ENCODE data around the gene TTC22.

The TTC22 gene

GRCh38 chr1:54833121-54833520, 32.0 kb upstream of the TTC22 start:
- DNase-seq: no peak

GRCh38 chr1:54826226-54826816, 25.2 kb upstream of the TTC22 start:
- no peak for DNase-seq

DNA sequence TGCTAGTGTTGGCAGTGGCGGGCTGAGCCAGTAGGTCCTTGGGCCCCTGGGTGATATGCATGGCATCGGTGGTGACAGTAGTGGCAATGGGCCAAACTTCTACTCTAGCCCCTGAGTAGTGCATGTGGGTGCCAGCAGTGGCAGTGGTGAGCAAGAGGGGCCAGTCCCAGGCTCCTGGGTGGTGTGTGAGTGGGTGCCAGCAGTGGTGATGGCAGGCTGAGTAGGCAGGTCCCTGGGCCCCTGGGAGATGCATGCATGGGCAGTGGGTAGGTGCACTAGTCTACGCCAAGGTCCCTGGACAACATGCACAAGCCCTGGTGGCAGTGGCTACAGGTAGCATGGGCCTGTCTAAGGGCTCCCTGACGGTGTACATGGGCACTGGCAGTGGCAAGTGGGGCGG, 24.6 kb upstream of the TTC22 start:
- DNase-seq: no peak

DNA sequence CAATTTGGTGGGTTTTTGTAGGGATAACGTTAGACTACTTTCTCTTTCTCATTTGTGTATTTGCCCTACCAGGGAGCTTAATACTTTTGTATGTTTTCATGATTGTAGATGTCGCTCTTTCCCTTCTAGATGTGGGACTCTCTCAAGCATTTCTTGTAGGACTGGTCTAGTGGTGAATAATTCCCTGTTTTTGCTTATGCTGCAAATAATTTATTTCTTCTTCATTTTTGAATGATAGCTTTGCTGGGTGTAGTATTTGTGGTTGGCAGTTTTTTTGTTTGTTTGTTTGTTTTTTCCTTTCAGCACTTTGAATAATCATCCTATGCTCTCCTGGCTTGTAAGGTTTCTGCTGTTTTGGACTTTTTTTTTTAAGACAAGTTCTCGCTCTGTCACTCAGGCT, 22.5 kb upstream of the TTC22 start:
- no peak for DNase-seq

- no peak for DNase-seq
Measured at GRCh38 chr1:54819733-54820132, 18.6 kb upstream of the TTC22 start.

GRCh38 chr1:54819195-54819536, 18.0 kb upstream of the TTC22 start:
- no peak for DNase-seq

DNA sequence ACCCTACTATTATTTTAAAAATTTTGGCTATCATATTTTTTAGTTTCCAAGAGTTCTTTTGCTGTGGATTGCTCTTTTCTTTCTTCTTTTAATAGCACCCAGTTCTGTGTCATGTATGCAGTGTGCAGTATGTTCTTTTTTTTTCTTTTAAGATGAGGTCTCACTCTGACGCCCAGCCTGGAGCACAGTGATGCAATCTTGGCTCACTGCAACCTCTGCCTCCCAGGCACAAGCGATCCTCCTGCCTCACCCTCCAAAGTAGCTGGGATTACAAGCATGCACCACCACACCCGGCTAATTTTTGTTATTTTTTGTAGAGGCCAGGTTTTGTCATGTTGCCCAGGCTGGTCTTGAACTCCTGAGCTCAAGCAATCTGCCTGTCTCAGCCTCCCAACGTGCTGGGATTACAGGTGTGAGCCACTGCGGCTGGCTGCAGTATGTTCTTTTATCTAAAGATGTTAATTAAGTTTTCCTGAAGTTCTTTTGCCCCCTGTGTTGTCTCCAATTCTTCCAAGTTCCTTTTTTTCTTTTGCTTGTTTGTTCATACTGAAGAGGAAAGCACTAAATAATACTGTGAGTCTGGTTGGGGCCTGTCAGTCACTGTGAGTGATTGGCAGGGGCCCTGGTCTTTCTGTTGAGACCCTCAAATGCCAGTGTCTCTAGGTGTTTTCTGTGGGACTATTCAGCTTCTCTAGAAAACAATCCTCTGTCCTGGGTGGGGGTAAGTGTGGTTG, 17.5 kb upstream of the TTC22 start:
- DNase-seq: no peak

DNA sequence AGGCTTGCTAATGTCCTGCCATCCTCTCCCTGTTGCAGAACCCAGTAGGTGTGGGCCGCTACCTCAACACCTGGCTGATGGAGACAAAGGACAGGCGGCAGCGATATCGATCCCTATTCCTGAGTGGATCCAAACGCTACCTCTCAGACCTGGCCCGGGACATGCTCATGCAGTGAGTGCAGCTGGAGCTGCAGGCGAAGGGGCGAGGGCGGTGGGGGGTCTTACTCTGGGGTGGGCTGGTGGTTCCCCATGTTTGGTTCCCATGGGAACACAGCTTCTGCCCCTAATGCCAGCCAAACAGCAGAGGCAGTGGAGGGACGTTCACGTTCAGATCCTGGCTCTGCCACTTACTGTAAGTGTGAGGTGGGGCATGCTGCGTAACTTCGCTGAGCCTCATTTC, 15.8 kb upstream of the TTC22 start:
- DNase-seq: no peak

DNA sequence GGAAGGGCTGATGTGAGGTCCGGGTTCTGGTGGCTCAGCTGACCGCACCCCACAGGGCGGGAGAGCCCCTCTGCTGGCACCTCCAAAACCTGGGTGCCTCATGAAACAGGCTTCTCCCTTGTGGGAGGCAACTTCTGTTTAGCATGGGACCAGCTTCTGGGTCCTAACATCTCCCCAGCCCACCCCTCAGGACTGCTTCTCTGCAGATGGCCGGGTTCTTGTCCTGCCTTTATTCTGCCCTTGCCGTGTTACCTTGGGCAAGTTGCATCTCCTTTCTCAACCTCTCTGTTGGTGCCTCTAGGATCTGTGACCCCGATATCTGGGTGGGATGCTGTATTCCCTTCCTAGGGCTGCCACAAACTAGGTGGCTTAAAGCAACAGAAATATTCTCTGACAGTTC, 15.0 kb upstream of the TTC22 start:
- no peak for DNase-seq

DNA sequence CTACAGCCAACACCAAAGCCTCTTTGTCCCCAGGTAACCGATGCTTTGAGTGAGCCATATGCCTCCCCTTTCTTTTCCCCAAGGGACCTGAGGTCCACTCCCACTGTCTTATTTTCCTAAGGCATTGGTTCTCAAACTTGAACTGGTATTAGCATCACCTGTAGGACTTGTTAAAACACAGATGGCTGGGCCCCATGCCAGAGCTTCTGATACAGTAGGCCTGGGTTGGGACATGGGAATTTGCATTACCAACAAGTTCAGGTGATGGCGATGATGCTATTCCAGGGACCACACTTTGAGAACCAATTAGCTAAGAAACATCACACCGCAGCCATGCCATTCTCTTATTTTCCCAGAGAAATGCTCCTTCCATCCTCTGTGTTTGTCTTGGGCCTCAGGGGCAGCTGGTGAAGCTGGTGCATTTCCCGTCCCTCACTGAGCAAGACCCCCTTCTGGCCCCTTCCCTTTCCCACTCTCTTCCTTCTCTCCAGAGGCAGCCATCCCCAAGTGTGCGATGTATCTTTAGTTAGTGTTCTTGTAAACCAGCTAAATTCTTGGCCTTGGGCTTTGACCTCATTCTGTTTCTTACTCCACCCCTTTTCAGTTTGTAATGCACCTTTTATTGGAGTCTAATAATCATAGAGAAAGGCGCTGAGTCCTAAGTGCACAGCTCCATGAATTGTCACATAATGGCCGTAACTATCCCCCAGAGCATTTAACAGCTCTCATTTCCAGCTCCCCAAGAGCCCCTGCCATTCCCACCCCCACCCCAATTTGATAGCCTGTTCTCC, 14.2 kb upstream of the TTC22 start:
- no peak for DNase-seq

GRCh38 chr1:54814571-54814970, 13.4 kb upstream of the TTC22 start:
- DNase-seq: no peak

GRCh38 chr1:54814126-54814498, 13.0 kb upstream of the TTC22 start:
- no peak for DNase-seq

DNA sequence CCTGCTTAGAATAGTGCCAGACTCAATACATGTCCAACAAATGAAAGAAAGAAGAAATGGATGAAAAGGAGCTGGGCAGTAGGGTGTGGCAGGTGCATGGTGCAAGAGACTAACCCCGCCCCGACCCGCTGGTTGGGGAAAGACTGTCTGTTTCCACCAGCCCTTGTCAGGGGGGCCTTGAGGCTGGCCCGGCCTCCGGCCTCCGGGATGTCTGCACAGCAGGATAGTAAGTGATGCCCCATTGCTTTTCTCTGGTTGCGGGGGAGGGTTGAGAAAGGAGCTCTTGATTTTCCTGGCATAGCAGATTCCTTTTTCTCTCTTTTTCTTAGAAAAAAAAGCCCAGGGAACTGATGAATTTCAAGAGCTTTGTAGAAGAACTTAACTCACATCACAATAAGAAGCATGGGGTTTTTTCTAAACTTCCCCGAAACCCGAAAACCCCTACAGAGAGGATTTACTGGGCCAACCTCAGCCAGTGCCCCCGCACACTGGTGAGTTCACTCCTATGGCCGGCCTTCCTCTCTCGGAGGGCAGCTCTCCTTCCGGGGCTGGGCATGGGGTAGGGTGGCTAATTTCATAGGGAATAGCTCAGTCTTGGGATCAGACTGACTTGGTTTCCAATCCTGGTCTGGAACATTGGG, 12.5 kb upstream of the TTC22 start:
- DNase-seq: no peak

DNA sequence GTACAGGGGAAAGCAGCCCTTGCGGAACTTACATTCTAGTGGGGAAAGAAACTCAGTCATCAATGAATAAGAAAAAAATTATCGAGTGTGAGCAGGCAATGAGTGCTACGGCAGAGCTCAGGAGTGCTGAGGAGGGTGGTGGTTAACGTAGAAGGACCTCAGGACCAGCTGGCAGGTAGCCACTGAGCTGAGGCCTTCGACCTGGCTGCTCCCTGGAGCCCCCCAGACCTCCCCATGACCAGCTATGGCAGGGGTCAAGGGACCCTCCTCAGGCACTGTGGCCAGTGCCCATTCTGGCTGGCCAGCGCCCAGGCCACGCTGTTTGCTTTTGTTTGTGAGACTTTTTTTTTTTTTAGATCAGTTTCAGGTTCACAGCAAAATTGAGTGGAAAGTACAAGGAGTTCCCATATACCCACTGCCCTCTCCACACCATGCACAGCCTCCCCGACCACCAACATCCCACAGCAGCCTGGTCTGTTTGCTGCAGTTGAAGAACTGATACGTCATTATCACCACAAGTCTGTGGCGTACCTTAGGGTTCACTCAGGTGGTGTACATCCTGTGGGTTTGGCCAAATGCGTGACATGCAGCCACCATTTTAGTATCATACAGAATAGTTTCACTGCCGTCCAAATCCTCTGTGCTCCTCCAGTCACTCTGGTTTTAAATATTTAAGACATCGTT, 11.8 kb upstream of the TTC22 start:
- DNase-seq: no peak

- DNase-seq: no peak
Measured at GRCh38 chr1:54811739-54812655, 10.9 kb upstream of the TTC22 start.

- DNase-seq: no peak
Measured at GRCh38 chr1:54811066-54811465, 9.9 kb upstream of the TTC22 start.

DNA sequence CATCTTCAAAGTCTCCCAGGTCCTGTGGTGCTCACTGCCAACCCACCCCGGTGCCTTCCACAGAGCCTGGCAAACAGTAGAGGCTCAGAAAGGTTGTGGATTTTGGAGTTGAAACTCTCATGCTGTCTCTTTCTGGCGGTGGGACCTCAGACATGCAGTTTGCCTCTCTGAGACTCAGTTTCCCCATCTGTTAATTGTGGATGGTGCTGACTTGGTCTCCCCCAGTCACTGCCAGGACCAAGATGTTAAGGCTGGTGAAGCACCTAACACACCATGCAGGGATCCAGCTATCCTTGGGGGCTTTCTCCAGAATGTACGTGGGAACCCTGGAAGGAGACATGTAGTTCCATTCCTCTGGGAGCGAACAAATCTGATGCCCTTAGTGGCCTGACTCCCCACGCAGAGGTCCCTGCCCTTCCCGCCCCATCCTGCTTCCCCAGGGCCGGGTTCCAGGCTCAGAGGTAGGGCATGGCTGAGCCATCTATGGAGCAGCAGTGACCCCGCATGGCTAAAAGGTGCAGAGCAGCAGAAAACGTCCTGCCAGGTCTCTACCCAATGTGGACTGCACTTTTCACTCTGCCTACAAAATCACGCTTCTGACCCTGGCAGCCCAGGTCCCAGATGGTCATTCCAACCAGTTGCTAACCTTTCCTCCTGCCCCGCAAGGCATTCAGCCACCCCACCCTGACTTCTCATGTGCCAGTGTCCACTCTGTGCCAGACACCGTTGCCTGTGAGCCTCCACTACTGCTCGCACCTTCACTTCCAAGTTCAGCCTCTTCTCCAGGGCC, 9.2 kb upstream of the TTC22 start:
- DNase-seq: peak; percentile 19 to 52 (median 32)

- DNase-seq: no peak
Measured at GRCh38 chr1:54809496-54810074, 8.5 kb upstream of the TTC22 start.

- DNase-seq: no peak
Measured at GRCh38 chr1:54808443-54809207, 7.5 kb upstream of the TTC22 start.

DNA sequence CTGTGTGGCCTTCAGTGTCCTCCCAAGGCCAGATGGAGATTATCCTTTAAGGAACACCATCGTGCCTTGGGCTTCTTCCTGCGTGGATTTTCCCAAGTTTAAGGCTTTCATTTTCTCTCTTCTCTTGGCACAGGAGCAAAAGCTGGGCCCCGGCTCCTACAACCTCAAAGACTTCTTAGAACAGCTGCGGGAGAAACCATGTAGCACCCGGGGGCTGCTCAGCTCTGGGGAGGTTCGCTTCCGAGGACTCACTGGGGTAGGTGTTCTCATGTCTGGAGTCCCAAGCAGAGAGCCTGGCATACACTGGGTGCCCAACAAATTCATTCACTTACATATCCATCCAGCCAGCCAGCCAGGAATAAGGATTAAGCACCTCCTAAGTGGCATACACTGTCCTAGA, 6.6 kb upstream of the TTC22 start:
- DNase-seq: no peak
